HUES64 (cell line): ENCODE data around the gene HECA.
"Not testable (repeated sequence)": the region's sequence is repeated elsewhere in the genome, so short reads cannot be mapped to it uniquely, and the experiment has no call there.

Source experiments
- H3K27ac ChIP-seq: 2 replicates; pipeline ENCODE4 v1.7.0; 2013; ENCODE audit warnings: low read depth, low read length, inconsistent platforms
- H3K27me3 ChIP-seq: 2 replicates; pipeline ENCODE4 v1.6.1; 2013; ENCODE audit warnings: mild to moderate bottlenecking, low read length; ENCODE audit not compliant: insufficient read depth
- H3K36me3 ChIP-seq: 2 replicates; pipeline ENCODE4 v1.6.1; 2013; ENCODE audit warnings: mild to moderate bottlenecking, low read length; ENCODE audit not compliant: insufficient read depth
- H3K4me1 ChIP-seq: 2 replicates; pipeline ENCODE4 v1.6.1; 2013; ENCODE audit warnings: mild to moderate bottlenecking, low read length, moderate library complexity; ENCODE audit not compliant: insufficient read depth
- H3K4me3 ChIP-seq: 2 replicates; pipeline ENCODE4 v1.5.1; 2013; ENCODE audit warnings: mild to moderate bottlenecking, low read length, moderate library complexity
- H3K9ac ChIP-seq: 2 replicates; pipeline ENCODE4 v1.6.1; 2013; ENCODE audit warnings: mild to moderate bottlenecking, low read depth, low read length
- H3K9me3 ChIP-seq: 2 replicates; pipeline ENCODE4 v1.6.1; 2013; ENCODE audit warnings: low read depth, low read length; ENCODE audit not compliant: insufficient read depth
- WGBS: fragments of 150-250, 120-280 bp; methylation state at CpG from one replicate; pipeline ENCODE4 v1.1.7; 2013; ENCODE audit warnings: missing lambda C conversion rate; 5-methylcytosine and 5-hydroxymethylcytosine counted together

Gene HECA

GRCh38 chr6:139135578-139136545 lies 982 bp downstream of the HECA start:
- peak overlapping the region; percentile 84 for H3K4me3 ChIP-seq
- H3K9ac ChIP-seq = peak overlapping the region; percentile 65
- H3K9me3 ChIP-seq = no peaks in the 10 kb centered on the region
- no peaks in the 10 kb centered on the region for H3K36me3 ChIP-seq
- peaks cover 5% of the 10 kb centered on the region for H3K4me1 ChIP-seq
- H3K27ac ChIP-seq = no peak overlapping the region
- WGBS = 3% methylated on average over 74 of the region's 76 CpGs
- H3K27me3 ChIP-seq = peaks cover 5% of the 10 kb centered on the region; the same call in 1 of the 2 replicates

DNA sequence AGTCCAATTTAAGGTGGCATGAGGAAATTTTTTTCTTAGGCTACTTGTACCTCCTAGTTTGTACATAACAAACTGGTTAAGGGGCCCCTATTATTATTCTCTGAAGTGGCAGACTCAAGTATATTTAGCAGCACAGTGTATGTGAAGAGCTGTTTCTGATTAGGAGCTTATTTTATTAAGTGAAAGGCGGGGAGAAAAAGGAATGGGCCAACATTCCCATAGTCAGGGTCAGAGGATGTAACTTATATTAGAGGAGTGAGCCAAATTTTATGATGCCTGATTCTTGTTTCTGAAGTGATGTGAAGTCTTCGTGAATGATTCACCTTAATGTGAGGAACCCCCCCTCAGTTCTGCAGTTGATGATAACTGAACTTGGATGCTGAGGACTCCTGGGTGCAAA lies 2.8 kb downstream of the HECA start:
- no peak overlapping the region for H3K9ac ChIP-seq
- H3K4me3 ChIP-seq = no peak overlapping the region
- no peak overlapping the region for H3K27ac ChIP-seq
- peaks cover 5% of the 10 kb centered on the region; the same call in 1 of the 2 replicates for H3K27me3 ChIP-seq
- 72% methylated on average over 2 of the region's 2 CpGs for WGBS
- peaks cover 5% of the 10 kb centered on the region for H3K4me1 ChIP-seq
- H3K9me3 ChIP-seq = no peaks in the 10 kb centered on the region
- H3K36me3 ChIP-seq = no peaks in the 10 kb centered on the region

- H3K4me3 ChIP-seq, H3K9me3 ChIP-seq, H3K27me3 ChIP-seq, H3K9ac ChIP-seq, H3K27ac ChIP-seq, H3K36me3 ChIP-seq: not testable (repeated sequence)
- 89% methylated on average over 11 of the region's 12 CpGs for WGBS
- peaks cover 18% of the 10 kb centered on the region for H3K4me1 ChIP-seq
Measured at GRCh38 chr6:139140854-139141253, 6.0 kb downstream of the HECA start.

- Histone ChIP-seq H3K27ac (no peak overlapping the region), H3K4me3 (no peak overlapping the region), H3K9me3 (no peaks in the 10 kb centered on the region), H3K4me1 (peaks cover 15% of the 10 kb centered on the region), H3K27me3 (no peaks in the 10 kb centered on the region), H3K36me3 (no peaks in the 10 kb centered on the region), H3K9ac (no peak overlapping the region)
- WGBS = 94% methylated on average over 3 of the region's 3 CpGs
Measured at GRCh38 chr6:139142262-139142661, 7.4 kb downstream of the HECA start.

- Histone ChIP-seq H3K27ac (no peak overlapping the region), H3K36me3 (no peaks in the 10 kb centered on the region), H3K4me1 (peaks cover 15% of the 10 kb centered on the region; the same call in 1 of the 2 replicates), H3K9ac (no peak overlapping the region), H3K4me3 (no peak overlapping the region), H3K9me3 (no peaks in the 10 kb centered on the region), H3K27me3 (no peaks in the 10 kb centered on the region)
- 90% methylated on average over 2 of the region's 3 CpGs for WGBS
Measured at GRCh38 chr6:139143111-139143510, 8.2 kb downstream of the HECA start.

DNA sequence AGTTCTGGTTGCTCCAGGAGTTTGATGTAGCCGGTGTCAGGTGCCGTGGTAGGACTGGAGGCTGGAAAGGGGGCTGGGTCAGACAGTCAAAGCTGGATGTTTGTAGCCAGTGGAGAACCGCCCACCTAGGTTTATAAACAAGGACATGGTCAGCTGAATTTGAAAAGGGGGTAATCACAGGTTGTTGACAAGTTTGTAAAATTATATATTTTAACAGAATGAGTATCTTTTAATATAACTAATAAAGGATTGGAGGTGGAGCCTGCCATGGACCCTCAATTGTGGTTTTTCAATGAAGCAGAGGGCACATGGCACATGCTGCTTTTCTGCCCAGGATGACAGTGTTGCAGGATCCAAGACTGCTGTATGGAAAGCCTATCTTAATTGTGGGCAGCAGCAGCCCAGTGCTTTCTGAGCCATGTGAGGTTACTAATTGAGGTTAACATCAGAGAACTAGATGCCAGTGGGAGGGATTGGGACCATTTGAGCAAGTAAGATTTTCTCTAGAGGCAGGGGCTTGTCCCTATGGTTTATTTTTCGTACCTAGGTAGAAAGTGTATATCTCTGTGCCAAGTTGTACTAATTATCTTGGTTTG lies 9.7 kb downstream of the HECA start:
- Histone ChIP-seq H3K4me1 (peaks cover 22% of the 10 kb centered on the region), H3K9me3 (no peaks in the 10 kb centered on the region), H3K9ac (no peak overlapping the region), H3K4me3 (no peak overlapping the region), H3K36me3 (no peaks in the 10 kb centered on the region), H3K27me3 (no peaks in the 10 kb centered on the region), H3K27ac (no peak overlapping the region)
- 91% methylated on average over 4 of the region's 4 CpGs for WGBS

GRCh38 chr6:139145661-139146060 lies 10.8 kb downstream of the HECA start:
- no peaks in the 10 kb centered on the region for H3K27me3 ChIP-seq
- H3K9me3 ChIP-seq = no peaks in the 10 kb centered on the region
- no peaks in the 10 kb centered on the region for H3K36me3 ChIP-seq
- WGBS = 75% methylated on average over 3 of the region's 3 CpGs
- peaks cover 29% of the 10 kb centered on the region for H3K4me1 ChIP-seq
- H3K9ac ChIP-seq = no peak overlapping the region
- no peak overlapping the region for H3K27ac ChIP-seq
- H3K4me3 ChIP-seq = no peak overlapping the region

DNA sequence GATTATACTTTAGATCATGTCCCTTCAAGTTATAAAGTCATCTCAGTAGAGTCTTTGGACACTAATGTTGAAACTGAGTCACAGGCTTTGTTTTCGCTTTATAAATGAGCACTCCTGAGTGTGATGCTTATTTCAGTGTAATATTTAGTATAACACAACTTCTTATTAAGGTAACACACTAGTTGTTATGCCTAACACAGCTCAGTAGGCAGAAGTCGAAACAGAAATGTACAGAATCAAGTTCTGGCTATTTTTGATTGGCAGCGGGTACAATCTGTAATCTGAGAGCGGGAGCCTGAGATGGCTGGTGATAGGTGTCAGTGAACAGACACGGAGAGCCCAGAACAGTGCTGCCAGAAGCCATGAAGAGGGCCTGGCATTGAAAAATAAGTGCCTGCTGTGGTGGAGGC lies 11.4 kb downstream of the HECA start:
- Histone ChIP-seq H3K4me1 (peaks cover 35% of the 10 kb centered on the region), H3K9ac (no peak overlapping the region), H3K4me3 (no peak overlapping the region), H3K27ac (no peak overlapping the region), H3K9me3 (no peaks in the 10 kb centered on the region), H3K27me3 (no peaks in the 10 kb centered on the region), H3K36me3 (no peaks in the 10 kb centered on the region)
- WGBS = 90% methylated on average over 4 of the region's 5 CpGs

DNA sequence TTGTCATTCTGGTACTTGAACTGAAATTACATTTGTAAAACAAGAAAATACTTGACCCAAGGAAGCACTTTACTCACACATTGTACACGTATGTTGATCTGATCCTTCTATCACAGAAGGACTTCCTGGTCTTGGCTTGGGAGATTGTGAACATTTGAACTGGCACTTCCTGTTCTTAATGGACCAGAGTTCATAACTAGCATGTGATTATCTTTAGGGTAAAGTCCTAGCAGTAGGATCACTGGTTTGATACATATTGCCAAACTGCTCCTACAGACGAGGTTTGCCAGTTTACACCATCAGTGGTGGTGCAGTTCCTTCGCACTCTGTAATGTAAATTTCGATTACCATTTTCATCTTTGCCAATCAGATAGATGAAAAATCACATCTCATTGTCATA lies 12.7 kb downstream of the HECA start:
- no peak overlapping the region for H3K27ac ChIP-seq
- no peaks in the 10 kb centered on the region for H3K9me3 ChIP-seq
- peaks cover 37% of the 10 kb centered on the region for H3K4me1 ChIP-seq
- no peaks in the 10 kb centered on the region for H3K36me3 ChIP-seq
- no peak overlapping the region for H3K9ac ChIP-seq
- no peak overlapping the region for H3K4me3 ChIP-seq
- H3K27me3 ChIP-seq = no peaks in the 10 kb centered on the region
- 98% methylated on average over 4 of the region's 4 CpGs for WGBS

GRCh38 chr6:139148557-139149235 lies 13.8 kb downstream of the HECA start:
- no peaks in the 10 kb centered on the region for H3K27me3 ChIP-seq
- no peak overlapping the region for H3K4me3 ChIP-seq
- no peaks in the 10 kb centered on the region for H3K36me3 ChIP-seq
- H3K4me1 ChIP-seq = peaks cover 37% of the 10 kb centered on the region
- H3K27ac ChIP-seq = no peak overlapping the region
- 92% methylated on average over 6 of the region's 7 CpGs for WGBS
- H3K9me3 ChIP-seq = no peaks in the 10 kb centered on the region
- H3K9ac ChIP-seq = no peak overlapping the region

GRCh38 chr6:139149383-139149782 lies 14.5 kb downstream of the HECA start:
- H3K36me3 ChIP-seq = no peaks in the 10 kb centered on the region
- no peaks in the 10 kb centered on the region for H3K9me3 ChIP-seq
- H3K9ac ChIP-seq = 0 out of 2 replicates have a peak overlapping the region, but pooled peaks have one; percentile 6
- H3K27me3 ChIP-seq = no peaks in the 10 kb centered on the region
- 83% methylated on average over 5 of the region's 5 CpGs for WGBS
- H3K27ac ChIP-seq = no peak overlapping the region
- H3K4me3 ChIP-seq = no peak overlapping the region
- H3K4me1 ChIP-seq = peaks cover 37% of the 10 kb centered on the region
